ENCODE measurements around the gene CYCS.
"Not testable (repeated sequence)": the region's sequence is repeated elsewhere in the genome, so short reads cannot be mapped to it uniquely, and the experiment has no call there.

The CYCS gene

DNA sequence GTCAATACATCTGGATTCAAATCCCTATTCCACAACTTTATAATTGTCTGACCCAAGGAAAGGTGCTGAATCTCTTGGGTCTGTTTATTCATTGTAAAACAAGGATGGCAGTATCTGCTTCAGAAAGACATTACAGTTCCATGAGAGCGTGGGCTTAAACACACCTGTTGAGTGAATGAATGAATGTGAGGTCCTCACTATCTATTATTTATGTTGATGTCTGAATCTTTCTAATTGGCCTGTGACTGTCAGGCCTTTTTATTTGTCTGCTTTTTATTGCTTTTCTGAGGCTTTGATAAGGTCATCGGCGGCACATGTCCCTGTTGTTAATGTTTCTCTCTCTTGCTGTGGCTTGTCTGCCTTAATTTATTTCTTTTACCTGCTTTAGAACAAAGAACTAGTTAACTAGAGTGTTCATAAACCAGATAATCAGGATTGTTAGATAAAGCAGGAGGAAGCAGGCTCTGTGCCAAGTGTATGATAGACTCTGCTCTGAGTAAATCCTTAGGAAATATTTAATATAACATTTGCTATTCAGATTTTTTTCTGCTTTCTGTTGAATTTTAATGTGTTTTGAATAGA lies 42.3 kb upstream of the CYCS start:
- TF ChIP-seq, protein P1, sequence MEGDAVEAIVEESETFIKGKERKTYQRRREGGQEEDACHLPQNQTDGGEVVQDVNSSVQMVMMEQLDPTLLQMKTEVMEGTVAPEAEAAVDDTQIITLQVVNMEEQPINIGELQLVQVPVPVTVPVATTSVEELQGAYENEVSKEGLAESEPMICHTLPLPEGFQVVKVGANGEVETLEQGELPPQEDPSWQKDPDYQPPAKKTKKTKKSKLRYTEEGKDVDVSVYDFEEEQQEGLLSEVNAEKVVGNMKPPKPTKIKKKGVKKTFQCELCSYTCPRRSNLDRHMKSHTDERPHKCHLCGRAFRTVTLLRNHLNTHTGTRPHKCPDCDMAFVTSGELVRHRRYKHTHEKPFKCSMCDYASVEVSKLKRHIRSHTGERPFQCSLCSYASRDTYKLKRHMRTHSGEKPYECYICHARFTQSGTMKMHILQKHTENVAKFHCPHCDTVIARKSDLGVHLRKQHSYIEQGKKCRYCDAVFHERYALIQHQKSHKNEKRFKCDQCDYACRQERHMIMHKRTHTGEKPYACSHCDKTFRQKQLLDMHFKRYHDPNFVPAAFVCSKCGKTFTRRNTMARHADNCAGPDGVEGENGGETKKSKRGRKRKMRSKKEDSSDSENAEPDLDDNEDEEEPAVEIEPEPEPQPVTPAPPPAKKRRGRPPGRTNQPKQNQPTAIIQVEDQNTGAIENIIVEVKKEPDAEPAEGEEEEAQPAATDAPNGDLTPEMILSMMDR (IDR thresholded peaks at IDR 0.05; ENCODE audit: low read depth, low read length, missing control alignments) = no peak
- no peak overlapping the region for H3K4me3 ChIP-seq (ENCODE audit: low read depth, low read length)
- DNase-seq (ENCODE audit: low read depth) = no peak

GRCh38 chr7:25159983-25160596 lies 35.0 kb upstream of the CYCS start:
- peak; percentile 29 for DNase-seq (ENCODE audit: low read depth)
- TF ChIP-seq, protein P1 (IDR thresholded peaks at IDR 0.05; ENCODE audit: low read depth, low read length, missing control alignments) = peak; percentile 44
- not testable (repeated sequence) for H3K4me3 ChIP-seq (ENCODE audit: low read depth, low read length)

- TF ChIP-seq, protein P1 (IDR thresholded peaks at IDR 0.05; ENCODE audit: low read depth, low read length, missing control alignments) = no peak
- H3K4me3 ChIP-seq (ENCODE audit: low read depth, low read length) = no peak overlapping the region
- DNase-seq (ENCODE audit: low read depth) = no peak
These were observed 33.9 kb upstream of the CYCS start for GRCh38 chr7:25158966-25159365.

DNA sequence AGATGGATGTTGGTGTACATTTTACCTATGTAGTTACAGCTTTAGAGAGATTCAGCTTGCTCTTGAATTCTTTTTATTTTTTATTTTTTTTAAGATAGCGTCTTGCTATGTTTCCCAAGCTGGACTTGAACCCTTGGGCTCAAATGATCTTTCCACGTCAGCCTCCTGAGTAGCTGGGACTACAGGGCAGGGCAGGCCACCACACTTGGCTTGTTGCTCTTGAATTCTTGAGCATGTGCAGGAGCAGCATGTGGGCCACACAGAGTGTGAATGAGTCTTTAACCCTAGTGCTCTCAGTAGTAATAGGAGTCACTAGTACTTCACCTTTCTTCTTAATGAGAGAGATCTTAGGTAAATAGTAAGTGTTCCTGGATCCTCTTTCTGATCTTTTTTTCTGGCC lies 26.7 kb upstream of the CYCS start:
- no peak overlapping the region for H3K4me3 ChIP-seq (ENCODE audit: low read depth, low read length)
- TF ChIP-seq, protein P1 (IDR thresholded peaks at IDR 0.05; ENCODE audit: low read depth, low read length, missing control alignments) = no peak
- no peak for DNase-seq (ENCODE audit: low read depth)

DNA sequence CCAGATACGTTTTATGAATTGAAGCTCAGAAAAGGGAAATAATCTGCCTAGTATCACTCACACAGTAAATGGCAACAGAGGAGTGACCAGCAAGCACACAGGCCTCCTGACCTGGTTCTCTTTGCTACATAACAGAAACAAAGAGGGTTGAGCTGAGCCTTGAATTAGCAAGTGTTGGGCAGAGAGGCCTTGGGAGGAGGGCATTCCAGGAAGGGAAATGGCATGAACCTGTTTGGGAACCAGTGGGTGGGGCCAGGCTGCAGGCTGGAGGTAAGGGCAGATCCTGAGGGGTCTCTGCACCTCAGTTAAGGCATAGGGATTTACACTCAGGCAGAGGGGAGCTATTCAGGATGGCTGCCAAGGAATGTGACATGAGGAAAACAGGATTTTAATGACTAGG lies 24.8 kb upstream of the CYCS start:
- no peak overlapping the region for H3K4me3 ChIP-seq (ENCODE audit: low read depth, low read length)
- TF ChIP-seq, protein P1 (IDR thresholded peaks at IDR 0.05; ENCODE audit: low read depth, low read length, missing control alignments) = no peak
- DNase-seq (ENCODE audit: low read depth) = no peak

DNA sequence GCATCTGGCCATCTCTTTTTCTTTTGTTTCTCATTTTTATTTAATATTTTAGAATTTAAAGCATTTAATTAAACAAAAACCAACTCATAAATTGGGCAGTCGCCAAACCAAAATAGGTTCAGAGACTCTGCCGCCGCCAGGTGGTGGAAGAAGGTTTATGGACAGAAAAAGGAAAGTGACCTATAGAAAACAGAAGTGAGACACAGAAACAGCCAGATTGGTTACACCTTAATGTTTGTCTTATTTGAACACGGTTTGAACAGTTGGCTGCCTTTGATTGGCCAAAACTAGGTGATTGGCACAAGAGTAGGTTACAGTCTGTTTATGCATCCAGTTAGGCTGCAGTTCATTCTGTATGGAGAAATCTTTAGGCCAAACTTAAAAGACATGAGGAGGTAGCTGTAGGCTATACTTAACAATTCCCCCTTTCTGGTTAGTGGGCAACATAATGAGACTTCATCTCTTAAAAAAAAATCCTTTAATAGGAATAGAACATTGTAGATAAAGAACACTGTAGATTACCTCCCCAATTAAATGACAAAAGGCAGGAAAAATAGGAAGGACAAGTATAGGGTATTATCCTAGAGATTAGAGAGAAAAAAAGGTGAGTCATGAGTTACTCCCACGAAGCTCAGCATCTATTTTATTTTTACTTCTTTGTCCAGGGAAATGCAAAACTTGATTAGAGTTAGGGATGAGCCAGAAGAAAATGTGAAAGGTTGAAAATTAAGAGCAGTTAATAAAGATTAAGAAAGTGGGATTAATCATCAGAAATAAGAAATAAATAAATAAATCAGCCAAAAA lies 23.9 kb upstream of the CYCS start:
- TF ChIP-seq, protein P1 (IDR thresholded peaks at IDR 0.05; ENCODE audit: low read depth, low read length, missing control alignments) = no peak
- no peak overlapping the region for H3K4me3 ChIP-seq (ENCODE audit: low read depth, low read length)
- no peak for DNase-seq (ENCODE audit: low read depth)

Data from GM12864 (cell line).